GM19328 (cell line): ENCODE data around the gene FZD4.
"Not testable (repeated sequence)": the region's sequence is repeated elsewhere in the genome, so short reads cannot be mapped to it uniquely, and the experiment has no call there.

Source experiments
- ATAC-seq: cut with Tn5 transposase; IDR thresholded peaks from one replicate; pipeline ENCODE4 v1.9.1; 2021; ENCODE audit warnings: mild to moderate bottlenecking, moderate library complexity; ENCODE audit not compliant: unreplicated experiment

Gene FZD4

DNA sequence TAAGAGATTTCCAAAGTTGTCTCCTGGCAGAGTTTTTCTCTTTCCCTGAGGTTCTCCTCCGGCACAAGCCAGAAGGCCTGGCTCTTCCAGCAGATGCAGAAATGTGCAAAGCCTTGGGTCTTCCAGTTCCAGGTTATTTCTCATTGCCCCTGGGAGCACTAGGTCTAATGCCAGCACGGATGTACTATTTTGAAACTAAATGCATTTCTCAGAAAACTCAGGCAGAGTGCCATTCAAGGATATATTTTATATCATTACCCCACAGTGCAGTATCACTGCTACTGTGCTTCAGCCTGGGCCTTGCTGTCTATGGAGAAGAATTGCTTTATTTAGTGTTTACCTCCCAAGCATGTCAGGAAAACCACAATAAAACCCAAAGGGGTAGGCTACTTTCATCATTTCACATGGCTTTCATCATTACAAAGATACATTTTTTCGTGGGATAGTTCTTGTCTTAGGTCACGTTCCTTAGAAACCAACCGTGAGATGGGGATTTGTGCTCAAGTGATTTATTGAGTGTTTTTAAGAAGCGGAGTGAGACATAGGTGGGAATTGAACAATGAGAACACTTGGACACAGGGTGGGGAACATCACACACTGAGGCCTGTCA, 22.4 kb upstream of the FZD4 start:
- ATAC-seq: no peak

DNA sequence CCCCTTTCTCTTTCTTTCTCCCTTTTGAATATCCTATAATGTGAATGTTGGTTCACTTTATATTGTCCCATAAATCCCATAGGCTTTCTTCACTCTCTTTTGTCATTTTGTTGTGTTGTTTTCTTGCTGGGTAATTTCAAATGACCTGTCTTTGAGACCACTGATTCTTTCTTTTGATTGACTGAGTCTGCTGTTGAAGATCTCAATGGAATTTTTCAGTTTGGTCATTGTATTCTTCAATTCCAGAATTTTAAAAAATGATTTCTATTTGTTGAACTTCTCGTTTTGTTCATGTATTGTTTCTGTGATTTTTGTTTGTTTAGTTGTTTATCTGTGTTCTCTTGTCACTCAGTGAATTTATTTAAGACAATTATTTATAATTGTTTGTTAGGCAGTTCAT, 17.5 kb upstream of the FZD4 start:
- no peak for ATAC-seq

DNA sequence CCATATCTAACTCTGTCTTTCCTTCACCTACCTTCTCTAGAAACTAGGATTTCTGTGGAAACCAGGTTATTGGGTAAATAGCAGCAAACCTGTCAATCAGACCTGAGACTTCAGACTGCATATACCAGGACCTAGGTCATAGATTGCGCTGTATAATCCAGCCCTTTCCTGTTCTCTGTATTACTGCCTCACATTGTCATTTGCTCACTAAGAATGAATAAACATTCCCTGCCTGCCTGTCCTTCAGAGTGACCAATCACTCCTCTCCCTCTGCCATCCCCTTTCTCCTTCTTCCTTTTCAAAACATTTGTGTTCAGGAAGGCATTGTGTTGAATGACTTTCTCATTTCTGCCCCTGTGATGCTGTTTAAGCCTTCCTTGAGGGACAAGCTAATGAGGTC, 14.1 kb upstream of the FZD4 start:
- ATAC-seq: no peak

DNA sequence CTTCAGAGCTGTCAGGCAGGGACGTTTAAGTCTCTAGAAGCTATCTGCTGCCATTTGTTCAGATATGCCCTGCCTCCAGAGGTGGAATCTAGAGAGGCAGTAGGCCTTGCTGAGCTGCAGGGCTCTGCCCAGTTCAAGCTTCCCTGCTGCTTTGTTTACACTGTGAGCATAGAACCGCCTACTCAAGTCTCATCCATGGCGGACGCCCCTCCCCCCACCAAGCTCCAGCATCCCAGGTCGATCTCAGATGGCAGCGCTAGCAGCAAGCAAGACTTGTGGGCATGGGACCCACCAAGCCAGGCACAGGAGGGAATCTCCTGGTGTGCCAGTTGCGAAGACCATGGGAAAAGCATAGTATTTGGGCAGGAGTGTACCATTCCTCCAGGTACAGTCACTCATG, 12.4 kb upstream of the FZD4 start:
- not testable (repeated sequence) for ATAC-seq

DNA sequence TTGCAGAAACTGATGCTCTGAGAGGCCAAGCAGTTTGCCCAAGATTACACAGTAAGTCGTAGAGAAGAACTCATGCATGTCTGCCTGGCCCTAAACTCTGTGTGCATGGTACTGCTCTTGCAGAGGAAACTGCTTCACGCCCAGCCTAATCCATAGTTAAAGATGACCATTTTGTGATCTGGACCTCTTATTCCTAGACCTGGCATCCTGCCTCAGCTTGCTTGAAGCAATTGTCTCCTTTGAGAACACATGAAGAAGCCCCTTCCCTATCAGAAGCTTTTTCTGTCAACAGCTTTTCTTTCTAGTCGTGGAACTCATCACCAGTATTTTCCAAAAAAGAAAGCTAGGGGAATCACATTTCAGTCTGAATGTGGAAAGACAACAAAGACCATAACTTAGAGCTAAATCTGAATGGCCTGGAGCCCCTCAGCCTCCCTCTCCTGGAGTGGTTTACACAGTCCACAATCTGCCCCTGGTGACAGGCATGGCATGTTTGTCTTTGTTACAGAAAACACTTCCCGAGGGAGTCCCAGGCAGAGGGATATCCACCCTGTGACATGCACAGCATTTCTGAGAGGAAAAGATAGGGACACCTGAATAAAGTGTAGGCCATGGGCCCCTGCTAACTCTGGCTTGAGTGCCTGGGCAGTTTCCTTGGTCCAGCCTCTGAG, 2.9 kb upstream of the FZD4 start:
- no peak for ATAC-seq

DNA sequence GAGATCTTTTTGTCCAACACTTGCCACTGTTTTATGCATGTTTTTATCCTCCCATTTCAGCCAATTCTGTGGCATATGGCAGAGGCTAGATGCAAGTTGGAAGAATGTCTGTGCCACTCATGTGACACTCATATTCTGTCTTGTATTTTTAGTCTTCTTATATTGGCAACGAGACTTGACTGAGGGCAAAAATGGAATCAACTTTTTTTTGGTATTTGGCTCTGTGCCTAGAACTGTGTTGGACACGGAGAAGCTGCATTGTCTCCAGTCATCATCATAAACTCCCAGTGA, 1.7 kb upstream of the FZD4 start:
- ATAC-seq: no peak

DNA sequence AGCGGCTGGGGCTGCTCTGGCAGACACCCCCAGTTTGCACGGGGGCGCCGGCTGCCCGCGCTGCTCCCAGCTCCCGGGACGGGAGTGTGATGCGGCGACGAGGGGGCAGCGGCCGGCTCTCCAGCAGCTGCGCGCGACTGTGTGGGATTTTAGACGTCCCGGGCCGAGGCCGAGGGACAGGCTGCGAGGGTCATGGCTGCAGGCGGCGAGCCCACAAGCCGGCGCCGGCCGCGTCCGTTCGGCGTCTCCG, 159 bp downstream of the FZD4 start:
- ATAC-seq: peak; percentile 11

DNA sequence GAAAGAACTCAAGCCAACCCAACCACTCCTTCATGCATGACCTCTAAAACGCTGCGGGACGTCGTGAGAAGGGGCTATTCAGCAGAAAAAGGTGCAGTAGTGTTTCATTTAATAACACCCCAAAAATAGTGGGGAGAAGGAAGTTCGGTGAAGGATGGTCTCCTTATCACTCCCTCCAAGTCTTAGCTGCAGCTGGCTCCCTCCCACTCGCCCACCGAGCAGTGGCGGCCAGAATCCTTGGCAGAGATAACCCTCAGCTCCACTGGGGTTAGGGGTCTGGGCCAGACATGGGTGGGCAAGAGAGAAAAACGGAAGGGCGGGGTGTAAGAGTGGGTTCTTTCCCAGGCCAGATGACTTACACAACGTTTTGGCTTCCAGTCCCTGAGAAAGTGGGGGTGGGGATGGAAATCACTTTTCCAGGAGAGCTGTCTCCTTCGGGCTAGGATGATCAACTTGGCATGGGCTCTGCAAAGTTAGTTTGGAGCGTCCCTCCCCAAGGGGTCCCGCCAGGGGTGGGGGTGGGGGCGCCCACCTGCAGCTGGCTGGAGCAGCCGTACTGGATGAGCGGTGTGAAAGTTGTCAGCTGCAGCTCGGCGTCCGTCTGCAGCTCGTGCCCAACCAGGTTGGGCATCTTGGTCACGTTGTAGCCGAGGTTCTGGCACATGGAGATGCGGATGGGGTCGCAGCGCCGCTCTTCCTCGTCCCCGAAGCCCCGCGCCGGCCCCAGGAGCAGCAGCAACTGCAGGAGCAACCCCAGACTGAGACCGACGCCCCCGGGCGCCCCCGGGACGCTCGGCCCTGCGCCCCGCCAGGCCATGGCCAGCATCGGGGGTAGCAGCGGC, 705 bp downstream of the FZD4 start:
- ATAC-seq: peak; percentile 1

DNA sequence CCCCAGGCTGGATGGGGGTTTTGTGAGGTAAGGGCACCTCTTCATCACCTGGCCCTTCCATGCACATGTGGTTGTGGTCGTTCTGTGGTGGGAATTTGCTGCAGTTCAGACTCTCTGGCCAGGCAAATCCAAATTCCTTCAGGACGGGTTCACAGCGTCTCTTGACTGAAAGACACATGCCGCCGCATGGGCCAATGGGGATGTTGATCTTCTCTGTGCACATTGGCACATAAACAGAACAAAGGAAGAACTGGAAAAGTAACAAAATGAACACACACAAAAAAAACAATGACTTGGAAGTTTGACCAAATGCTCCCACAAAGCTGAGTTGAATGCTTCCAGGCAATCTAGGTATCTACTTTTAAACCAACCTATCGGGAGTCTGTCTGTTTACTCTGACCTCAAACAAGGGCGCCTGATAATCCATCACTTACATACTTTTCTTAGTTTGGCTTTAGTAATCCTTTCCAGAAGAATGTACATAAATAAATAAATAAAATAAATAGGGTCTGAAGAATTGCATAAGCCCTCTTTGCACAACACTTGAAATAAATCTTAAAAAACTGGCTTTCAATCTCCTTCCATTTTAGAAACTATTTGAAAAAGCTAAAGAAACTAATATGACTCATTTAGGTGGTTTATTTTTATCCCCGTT, 2.8 kb downstream of the FZD4 start:
- ATAC-seq: no peak

DNA sequence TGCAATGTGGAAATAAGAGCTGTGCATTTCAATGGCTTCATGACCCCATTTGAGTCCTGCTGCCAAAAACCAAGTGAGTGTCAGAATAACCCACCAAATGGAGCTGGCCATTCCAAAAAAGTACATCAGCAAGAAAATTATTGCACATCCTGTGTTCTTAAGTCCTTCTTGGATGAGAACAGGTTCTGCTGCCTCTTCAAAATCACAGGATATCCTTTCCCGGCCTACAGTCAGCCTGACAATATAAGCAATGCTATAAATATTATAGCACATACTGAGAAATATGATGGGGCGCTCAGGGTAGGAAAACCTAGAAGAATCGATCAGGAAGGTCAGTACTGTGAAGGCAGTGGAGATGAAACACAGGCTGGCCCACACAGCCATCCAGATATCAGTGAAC, 3.5 kb downstream of the FZD4 start:
- no peak for ATAC-seq

DNA sequence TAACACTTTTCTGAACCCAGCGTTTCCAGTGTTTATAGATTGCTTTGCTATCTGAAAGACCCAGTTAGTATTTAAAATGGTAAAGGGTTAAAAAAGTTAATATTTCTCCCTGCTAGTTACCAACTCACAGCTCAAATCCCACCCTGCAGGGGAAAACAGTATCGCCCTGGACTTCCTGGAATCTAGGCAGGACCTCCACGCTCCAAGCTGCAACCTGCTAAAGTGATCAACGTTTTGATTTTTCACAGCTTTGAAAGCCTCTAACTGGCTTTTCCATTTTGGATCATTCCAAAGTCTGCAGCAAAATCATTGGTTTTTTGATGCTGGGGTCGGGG, 4.6 kb downstream of the FZD4 start:
- no peak for ATAC-seq

DNA sequence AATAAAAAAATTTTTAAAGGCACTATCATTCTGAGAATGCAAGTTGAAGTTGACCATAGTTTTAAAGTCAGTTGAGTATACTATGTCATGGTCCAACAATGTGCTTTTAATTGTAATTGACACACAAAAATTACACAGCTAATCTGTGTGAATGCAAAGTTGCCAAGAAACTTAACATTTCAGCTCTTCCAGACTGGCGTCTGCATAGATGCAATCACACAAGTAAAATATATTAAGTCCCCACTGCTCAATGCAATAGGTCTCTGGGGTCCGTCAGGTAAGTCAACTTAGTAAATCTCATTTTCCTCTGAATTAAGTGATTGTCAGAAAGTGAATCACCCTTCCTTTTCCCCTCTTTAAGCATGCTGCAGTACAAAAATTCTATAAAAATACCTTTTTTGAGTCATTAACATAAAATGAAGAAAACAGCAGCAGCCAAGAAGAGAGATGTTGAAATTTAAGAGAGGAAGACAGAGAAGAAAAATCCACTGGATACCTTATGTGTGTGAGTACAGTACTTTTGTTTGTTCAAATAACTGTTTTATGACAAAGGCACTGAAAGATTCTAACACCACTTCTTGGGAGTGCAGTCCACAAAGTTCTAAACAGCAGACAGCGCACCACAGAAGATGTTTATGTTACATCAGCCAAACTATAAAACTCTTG, 5.1 kb downstream of the FZD4 start:
- no peak for ATAC-seq

DNA sequence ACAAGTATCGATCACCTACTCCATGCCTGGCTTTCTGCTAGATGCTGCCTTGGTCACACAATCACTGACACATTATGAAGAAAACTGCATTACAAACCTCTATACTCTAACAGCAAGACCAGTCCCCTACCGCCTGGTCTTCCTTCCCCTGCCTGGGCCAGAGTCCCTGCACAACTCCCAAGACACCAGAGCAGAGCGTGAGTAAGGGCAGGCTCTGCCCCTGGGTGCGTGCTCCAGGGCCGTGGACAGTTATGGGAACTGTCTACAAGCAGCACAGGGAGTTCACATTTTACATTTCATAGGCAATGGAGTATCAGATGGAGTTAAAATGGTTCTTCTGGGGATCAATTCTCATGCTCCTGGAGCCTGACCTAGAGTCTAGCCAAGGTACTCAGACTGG, 6.5 kb downstream of the FZD4 start:
- ATAC-seq: no peak

DNA sequence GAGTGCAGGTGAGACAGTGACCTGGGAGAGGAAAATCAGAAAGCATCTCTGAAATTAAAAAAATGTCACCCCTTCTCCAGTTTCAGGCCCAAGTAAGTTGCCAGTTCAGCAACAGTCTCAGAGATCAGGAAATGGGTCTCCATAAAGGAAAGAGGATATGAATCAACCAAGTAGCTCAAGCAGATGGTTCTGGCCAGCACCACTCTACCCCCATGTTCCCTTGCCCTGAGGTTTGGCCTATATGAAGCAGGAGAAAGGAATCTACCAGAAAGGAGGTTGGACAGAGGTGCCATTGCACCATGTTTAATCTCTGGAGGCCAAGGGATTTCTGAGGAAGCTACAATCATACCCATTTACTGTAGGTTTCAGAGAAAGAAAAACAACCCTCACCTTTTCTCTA, 7.7 kb downstream of the FZD4 start:
- ATAC-seq: no peak

DNA sequence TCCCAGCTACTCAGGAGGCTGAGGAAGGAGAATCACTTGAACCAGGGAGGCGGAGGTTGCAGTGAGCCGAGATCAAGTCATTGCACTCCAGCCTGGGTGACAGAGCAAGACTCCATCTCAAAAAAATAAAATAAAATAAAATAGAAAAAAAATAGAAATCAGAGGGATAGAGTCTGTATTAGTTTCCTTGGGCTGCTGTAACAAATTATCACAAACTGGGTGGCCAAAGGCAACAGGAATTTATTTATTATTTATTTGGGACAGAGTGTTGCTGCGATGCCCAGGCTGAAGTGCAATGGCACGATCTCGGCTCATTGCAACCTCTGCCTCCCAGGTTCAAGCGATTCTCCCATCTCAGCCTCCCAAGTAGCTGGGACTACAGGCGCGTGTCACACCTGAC, 11.7 kb downstream of the FZD4 start:
- ATAC-seq: not testable (repeated sequence)

DNA sequence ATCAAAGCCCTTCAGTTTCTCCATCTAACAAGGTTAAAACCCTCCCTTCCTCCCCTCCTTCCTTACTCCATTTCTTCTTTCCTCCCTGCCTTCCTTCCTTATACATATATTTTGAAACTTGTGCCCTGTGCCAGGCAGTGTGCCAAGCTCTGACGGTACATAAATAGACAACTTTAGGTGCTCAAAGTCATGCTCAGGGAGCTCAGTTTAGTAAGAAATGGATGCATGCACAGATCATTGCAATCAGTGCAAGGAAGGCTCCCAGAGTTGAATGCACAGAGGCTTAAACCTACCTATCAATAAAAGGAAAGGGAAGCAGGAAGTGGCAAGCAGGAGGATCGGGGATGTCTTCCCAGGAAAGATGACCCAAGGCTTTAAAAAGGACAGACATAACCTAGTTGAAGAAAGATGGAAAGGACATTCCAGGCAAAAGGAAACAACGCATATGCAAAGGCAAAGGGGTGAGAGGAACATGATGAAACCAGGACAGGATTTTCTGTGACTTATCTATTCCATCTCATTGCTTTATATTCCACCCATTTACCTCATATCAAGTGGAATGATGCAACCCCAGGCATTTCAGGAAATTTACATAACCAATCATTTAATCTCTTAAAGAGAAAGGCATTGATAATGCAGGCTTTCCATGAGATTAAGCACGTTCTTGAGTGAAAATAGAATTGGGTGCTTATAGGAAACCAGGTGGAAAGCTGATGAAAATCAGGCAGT, 13.2 kb downstream of the FZD4 start:
- no peak for ATAC-seq

DNA sequence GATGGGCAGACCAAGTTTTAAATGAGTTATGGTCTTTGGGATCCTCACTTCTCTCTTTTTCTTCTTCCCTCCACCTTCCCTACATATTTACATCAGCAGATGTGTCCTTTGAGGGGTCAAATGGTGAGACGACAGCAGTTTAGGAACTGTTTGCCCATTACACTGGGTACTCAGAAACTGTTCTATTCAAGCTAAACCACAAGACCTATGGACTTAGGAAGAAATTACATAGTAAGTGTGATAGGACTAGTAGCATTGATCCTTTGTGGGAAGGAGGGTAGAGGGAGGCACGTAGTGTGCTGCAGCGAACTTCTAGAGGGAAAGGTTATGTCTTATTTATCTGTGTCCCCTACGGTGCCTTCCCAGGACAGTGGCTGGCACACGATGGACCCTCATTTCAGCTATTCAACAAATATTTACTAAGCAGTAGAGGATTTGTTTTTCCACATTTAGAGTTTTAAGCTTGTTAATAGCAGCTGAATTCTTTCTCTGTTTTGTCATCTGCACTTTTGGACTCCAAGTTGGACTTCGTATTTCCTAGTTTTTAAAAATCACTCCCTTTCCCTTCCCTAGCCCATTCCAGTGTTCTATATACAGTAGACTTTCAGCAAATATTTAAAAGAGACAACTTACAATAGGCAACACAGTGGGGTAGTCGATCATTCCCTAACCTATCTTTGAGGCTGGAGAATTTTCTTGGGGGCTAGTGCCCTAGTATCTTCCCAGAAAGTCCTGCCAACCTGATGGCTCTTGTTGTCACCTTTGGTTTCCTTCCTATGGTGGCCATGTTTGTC, 13.9 kb downstream of the FZD4 start:
- ATAC-seq: no peak

DNA sequence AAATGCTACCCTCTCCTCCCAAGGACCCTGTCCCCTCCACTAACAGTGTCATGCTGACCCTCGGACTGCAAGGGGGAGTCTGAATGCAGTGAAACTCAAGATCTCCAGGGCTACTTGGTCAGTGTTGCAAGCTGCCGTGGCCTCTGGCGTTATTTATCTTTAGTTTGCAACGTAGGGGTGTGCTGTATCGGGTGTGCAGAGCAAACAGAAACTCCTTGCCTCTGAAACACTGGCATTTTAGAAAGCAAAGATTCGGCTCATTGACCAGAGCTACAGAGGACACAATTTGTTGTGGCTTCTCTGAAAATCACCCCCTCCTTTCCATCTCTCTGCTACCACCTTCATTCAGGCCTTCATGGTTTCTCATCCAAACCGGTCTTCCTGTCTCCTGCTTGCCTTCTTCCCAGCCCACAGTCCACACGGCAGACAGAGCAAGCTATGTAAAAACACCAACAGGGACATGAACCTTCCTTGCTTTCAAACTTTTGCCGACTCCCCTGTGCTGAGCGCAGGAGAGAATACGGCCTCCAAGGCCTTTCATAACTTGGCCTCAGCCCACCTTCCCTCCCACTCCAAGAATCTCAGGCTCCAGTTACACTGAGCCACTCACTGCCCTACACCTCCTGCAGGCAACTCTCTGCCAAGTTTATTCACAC, 14.9 kb downstream of the FZD4 start:
- no peak for ATAC-seq

DNA sequence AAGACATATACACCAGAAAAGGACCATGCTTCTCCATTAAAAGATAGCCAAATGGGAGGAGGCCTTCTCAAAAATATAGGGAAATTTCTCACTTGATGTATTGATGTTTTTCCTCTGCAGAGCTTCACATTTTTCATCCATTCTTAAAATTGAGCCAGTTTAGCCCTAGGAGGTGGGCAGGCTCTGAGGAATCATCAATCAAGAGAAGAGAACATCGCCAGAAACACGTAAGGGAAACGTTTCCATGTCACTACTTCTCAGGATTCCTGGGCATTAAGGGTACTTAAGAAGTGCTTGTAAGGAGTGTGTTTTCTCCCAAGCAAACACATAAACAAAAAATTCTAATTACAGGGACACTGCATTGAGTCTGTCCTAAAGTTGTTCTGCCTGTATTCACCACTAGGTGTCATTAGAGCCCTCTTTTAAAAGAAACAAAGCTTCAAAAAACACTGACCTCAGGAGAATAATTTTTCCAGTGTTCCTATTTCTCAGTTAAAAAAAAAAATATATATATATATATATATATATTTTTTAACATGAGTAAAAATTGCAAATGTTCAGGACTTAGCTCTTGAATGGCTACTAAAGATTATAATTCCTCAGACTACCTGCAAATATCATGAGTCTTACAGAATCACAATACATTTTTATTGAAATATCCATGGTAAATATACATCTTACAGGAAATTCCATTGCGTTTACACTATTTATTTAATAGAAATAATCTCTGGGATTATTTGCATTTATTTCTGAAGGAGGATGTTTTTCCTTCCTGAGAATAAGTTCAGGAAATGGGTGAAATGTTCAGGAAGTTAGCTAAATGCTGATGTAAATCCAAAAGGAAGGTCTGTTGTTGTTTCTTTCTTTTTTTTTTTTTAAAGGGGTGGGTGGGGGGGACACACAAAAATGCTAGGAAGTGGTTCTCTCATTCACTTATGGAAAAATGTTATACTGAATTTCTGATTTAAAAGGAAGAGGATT, 16.0 kb downstream of the FZD4 start:
- no peak for ATAC-seq
